Erythroblast (primary cell): ENCODE data around the gene BMP6.

Experiments
- GATA1 ChIP-seq: IDR thresholded peaks from 2 replicates; pipeline ENCODE4 v1.6.1; 2011; ENCODE audit warnings: low read depth, mild to moderate bottlenecking, control low read depth, low read length, moderate library complexity
- POLR2A ChIP-seq: IDR thresholded peaks from 2 replicates; pipeline ENCODE4 v1.6.1; 2011; ENCODE audit warnings: mild to moderate bottlenecking, low read length

DNA sequence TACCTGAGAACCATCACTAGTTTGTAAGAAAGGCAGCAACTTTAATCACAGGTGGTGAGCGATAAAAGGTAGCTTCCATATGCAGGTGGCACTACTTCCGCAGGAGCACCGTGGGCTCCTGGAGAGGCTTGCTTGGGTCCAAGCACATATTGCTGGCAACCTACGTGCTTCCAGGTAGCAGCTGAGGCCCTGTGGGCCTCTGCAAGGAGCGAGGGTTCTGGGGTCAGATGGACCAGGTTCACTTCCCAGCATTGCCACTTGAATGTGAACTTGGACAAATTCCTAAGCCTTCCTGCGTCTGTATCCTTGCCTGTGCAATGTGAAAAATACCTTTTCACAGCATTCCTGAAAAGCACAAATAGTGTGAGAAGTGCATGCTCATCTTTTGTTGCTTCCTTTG is 153.7 kb downstream of the BMP6 start:
- TF ChIP-seq POLR2A (no peak), GATA1 (no peak)
